ENCODE measurements around the gene AFF3. TPM values are rescaled to one million over a fixed set of nuclear protein-coding genes. Genes with fewer than 3 reads are reported as not detected.

AFF3 gene
- total and polyA plus RNA-seq, 2 of the 8 experiments (the other 6 are each of a cell fraction or from before 2014, with no cell fraction given) = 0.27 to 3.0 TPM

DNA sequence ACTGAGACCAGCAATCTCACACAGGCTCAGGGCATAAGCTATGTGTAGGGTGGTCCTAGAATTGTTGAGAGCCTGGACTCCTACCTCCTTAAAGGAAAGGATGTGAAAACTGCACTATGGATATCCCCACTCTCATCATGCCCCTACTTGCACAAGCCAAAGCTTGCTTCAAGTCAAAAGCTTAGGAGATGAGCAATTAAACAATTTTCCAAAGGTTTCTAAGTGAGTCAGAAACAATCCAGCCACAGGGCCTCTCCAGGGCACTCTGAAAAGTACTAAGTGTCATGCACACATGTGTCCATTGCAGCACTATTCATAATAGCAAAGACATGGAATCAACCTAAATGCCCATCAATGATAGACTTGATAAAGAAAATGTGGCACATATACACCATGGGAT lies 215.4 kb downstream of the AFF3 start (continued):
- TF ChIP-seq SRF (IDR thresholded peaks at IDR 0.05; ENCODE audit: low read depth, low read length) (no peak), JUN (IDR thresholded peaks at IDR 0.05; ENCODE audit: low read depth, low read length) (no peak), EZH2 (IDR thresholded peaks at IDR 0.05; ENCODE audit: low read depth, low read length, severe bottlenecking) (no peak), SIRT6 (IDR thresholded peaks at IDR 0.05; ENCODE audit: low read length) (no peak), BACH1 (IDR thresholded peaks at IDR 0.05; ENCODE audit: low read length) (no peak), EGR1 (IDR thresholded peaks at IDR 0.05; ENCODE audit: borderline replicate concordance, low read depth, low read length) (no peak)
- TF ChIP-seq, protein P1, sequence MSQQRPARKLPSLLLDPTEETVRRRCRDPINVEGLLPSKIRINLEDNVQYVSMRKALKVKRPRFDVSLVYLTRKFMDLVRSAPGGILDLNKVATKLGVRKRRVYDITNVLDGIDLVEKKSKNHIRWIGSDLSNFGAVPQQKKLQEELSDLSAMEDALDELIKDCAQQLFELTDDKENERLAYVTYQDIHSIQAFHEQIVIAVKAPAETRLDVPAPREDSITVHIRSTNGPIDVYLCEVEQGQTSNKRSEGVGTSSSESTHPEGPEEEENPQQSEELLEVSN (IDR thresholded peaks at IDR 0.05) = no peak
